ENCODE measurements around the gene DNAJB8.

DNA sequence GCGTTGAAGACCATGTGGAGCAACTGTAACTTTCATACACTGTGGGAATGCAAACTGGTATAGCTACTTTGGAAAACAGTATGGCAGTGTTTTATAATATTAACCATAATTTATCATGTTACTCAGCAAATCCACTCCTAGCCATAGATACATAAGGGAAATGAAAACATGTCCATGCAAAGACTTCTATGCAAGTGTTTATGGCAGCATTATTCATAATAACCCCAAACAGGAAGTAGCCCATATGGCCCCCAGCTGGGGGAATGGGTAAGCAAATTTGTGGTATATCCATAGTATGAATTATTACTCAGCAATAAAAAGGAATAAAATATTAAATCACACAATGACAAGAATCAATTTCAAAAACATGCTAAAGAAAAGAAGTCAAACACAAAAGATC lies 49.3 kb upstream of the DNAJB8 start:
- TF ChIP-seq CTCF (IDR thresholded peaks at IDR 0.05 in 4 of 5, conservative IDR thresholded peaks at IDR 0.05 in 1 of 5): no peak
- no peak for TF ChIP-seq POLR2A (IDR thresholded peaks at IDR 0.05)
